NOMO-1 treated with DMSO at 0.1 percent for 48 hours (cell line): ENCODE data around the gene OXGR1.
A peak's percentile ranks its signal among the peaks of the same experiment; 100 is the strongest.

ENCODE experiments used
- DNase-seq: peaks from one replicate; lab custom pipeline; 2025; ENCODE audit not compliant: unreplicated experiment; lab: John Stamatoyannopoulos, UW

The OXGR1 gene

DNA sequence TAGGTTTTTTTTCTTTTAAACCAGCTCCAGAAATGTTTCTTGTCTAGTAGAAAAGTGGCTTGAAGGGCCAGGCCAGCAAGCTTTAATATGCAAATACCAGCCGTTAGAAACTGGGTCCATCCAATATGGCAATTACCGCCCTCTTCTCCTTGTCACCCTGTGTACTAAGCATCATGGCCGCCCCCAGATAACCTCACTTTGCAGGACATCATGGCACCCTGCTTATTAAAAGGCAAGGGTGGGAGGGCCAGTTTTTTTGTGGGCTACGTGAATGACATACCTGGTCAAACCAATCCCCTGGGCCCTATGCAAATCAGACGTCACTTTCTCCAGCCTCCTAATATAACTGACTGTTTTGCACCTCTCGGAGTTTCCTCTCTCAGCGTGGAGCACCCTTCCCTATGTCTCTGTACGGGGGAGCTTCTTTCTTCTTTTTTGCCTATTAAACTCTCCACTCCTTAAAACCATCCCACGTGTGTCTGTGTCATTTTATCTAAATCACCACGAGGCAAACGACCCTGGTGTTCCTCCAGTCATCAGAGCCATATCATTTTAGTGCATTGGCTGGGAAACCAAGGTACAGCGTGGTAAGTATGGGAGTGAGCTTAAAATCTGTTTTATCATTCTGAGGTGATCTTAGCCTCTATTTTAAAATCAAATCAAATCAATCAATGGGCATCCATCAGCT lies 27.7 kb downstream of the OXGR1 start:
- DNase-seq = no peak

DNA sequence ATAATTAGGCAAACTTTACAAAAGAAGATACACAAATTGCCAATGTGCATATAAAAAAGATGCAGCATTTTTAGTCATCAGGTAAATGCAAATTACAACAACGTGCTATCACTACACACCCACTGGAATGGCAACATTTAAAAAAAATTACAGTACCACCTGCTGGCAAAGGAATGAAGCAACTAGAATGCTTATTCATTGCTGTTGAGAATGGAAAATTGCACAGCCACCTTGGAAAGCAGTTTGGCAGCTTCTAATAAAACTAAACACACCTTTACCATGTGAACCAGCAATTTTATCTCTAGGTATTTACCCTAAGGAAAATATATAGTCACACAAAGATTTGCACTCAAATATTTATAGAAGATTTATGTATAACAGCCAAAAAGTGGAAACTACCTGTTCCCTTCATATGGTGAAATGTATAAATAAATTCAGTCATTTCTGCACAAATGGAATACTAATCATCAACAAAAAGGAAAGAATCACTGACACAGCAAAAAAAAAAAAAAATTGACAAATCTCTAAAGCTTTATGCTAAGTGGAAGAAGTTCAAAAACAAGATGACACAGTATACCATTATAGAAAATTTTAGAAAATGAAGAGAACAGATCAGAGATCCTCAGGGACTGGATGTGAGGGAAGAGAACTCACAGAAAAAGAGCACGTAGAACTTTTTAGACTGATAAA lies 30.3 kb downstream of the OXGR1 start:
- no peak for DNase-seq

DNA sequence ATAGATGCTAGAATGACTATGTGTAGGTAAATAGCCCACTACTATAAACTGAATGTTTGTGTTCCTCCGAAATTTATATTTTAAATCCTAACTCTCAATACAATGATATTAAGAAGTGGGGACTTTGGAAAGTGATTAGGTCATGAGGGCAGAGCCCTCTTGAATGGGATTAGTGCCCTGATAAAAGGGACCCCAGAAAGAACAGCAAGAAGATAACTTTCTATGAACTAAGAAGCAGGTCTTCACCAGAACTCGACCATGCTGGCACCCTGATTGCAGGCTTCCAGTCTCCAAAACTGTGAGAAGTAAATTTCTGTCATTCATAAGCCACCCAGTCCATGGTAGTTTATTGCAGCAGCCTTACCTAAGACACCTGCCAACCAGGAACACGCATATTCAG lies 33.9 kb downstream of the OXGR1 start:
- DNase-seq = no peak

DNA sequence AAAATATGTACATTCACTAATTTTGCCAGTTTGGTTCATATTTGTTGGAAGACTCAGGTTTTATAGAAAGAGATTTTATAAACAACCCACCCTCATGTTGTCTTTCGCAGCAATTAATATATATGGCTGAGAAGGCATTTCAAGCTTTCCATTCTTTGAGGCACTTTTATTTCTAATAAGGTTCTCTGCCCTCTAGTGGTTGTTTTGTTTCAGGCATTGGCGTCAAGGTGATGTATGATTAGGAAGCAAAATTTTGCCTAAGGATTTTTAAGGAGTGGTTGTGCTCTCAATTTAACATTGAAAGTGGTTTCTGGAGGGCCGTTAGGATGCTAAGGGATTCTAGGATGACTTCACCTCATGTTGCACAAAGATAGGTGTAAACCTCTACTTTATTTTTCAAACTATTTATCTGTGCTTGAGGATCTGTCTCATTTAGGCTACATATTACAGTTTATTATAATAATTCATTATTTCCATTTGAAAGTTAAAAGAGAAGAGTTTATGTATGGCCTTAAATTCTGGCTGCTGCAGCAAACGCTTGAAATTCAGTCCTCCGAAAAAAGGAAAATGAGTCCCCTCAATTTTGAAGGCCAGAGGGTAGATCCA lies 35.9 kb downstream of the OXGR1 start:
- DNase-seq = peak; percentile 24

DNA sequence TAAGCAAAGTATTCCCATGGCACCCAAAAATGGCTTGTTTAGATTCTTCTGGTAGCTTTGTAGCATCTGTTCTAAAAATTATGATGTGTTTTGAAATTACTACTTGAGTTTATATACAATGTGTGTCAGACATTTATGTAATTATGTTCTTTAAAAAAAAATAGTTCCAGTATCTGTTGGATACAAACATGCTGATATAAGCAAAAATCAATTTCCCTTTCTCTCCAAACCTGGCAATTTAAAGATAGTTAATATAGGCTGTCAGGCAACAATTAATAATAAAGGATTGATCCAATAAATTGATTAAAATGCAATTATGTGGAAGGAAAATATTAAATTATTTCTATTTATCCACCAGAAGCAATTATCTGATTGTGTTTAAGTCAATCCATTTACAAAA lies 41.7 kb downstream of the OXGR1 start:
- no peak for DNase-seq

DNA sequence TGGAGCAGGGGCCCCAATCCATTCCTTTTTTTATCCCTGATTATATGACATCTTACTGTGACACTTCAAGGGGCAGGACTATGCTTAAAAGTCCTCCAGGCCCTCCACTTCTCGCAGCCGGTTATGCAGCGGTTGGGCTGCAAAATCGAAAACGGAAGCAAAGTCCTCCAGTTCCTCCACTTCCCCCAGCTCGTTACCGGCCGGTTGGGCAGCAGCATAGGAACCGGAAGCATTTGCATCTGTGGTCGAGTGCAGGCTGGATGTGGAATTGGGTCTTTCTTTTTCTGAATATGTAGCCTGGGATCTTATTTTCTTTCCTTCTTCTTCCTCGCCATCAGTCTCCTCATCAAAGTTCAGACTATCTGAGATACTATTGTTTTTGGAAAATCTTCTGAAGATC lies 46.1 kb downstream of the OXGR1 start:
- peak; percentile 75 for DNase-seq

DNA sequence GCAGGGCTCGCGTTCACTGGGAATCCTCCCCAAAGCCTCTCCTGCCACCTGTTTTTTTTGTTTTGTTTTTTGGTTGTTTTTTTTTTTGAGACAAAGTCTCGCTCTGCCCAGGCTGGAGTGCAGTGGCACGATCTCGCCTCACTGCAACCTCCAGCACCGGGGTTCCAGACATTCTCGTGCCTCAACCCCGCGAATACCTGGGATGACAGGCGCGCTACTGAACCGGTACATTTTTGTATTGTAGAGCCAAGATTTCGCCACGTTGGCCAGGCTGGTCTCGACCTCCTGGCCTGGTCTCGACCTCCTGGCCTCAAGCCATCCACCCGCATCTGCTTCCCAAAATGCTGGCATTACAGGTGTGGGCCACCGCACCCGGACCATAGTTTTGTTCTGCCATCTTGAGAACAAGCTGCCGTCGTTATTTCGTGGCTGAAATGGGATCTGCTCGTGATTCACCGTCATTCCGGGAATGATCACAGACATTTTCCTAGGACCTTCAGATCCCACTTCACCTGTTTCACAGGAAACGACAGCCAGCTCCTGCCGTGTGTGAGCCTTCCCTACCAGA lies 46.8 kb downstream of the OXGR1 start:
- DNase-seq = no peak

DNA sequence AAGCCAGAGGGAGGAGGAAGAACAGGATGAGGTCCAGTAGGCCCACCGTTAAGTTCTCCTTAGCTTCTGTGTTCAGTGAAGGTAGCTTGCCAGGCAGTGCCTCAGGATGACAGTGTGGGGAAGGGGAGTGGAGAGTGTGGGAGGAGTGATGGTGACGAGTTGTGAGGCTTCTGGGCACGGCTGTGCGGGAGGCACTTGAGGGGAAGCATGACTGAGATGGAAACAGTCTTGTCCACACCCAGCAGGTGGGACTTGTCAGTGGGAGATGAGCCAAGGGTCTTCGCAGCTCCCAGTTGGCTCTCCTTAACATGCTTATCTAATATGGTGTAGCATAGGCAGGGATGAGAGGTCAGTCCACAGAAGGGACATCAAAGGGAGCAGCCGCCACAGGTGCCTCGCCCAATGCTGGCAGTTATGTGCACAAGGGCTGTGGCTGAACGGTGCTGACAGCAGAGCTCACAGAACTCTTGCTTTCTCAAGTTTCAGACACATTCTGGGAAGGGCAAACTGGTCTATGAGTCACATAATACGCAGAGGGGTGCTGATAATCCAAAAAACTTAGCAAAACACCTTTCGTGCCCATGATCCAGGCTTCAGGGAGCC lies 47.5 kb downstream of the OXGR1 start:
- no peak for DNase-seq

DNA sequence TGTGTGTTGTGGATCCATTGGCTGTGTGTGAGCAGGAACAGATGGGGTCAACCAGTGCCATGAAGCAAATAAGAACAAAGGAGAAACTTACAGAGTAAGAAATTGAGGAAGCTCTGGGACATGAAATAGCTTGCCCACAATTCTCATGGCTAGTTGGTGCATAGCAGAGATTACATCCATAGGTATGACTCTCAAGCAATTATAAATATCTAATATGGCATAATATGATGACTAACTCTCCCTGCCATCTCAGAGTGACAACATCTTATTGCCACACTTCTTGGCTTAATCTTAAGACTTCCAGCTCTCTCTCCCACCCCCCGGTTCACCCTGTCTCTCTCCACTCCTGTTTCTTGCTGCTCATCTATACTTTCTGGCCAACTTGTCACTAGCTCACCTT lies 53.3 kb downstream of the OXGR1 start:
- DNase-seq = peak; percentile 59

DNA sequence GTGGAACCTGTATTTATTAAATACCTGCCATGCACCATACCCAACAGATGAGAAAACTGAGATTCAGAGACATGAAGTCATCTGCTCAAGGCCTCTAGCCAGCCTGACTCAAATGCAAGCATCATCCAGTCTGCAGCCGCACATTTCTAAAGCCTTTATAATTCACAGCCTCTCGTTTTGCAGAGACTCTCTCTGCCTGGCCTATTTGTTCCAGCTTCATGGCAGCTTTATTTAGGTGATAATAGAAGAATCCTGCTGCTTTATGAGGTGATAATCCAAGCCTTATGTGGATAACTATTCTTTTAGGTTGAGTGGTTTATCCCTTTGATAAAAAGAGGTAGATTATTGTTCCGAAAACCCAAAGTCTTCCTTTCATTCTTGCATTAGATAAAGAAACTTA lies 58.4 kb downstream of the OXGR1 start:
- DNase-seq = no peak
